Stimulated activated CD8-positive, alpha-beta memory T cell treated with anti-CD3 and anti-CD28 coated beads, Interleukin-2, amount 100 ng/mL, for 48 hours (primary cell): ENCODE measurements around the gene TOMM6.
"Not testable (repeated sequence)": the region's sequence is repeated elsewhere in the genome, so short reads cannot be mapped to it uniquely, and the experiment has no call there.

Source experiments
- DNase-seq, 2 donors: peaks; one replicate each; pipeline ENCODE4 v3.0.0-alpha.2; 2020; ENCODE audit warnings: low read depth in 2 of 2

Gene TOMM6

GRCh38 chr6:41785254-41785653 lies 2.2 kb upstream of the TOMM6 start:
- no peak for DNase-seq

DNA sequence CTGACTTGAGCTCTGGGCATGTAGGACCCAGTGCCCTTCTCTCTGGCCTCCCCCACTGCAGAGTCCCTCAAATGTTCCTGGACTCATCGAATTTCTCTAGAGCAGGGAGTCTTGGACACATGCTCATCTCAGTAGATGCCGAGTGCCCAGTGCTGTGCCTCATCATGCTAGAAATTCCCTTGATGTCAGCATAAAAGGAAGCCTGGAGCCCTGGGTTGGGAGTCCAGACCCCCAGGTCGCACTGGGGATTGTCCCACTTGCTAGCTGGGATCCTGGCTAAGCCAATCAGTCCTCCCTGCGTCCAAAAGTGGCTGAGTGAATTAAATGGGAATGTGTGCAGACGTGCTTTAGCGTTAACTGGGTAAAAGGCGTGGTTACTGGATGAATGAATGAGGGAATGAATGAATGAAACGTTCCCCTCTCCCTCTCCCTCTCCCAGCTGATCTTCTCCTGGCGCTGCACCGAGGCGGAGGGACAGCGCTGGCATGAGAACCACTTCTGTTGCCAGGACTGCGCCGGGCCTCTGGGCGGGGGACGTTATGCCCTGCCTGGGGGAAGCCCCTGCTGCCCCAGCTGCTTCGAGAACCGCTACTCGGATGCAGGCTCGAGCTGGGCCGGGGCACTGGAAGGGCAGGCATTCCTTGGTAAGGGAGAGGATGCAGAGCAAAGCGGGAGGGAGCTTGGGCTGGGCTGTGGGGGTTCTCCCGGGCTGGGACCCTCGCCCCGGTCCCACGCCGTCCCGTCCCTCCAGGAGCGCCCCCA lies 1.6 kb upstream of the TOMM6 start:
- DNase-seq = no peak

GRCh38 chr6:41786451-41787218 lies 859 bp upstream of the TOMM6 start:
- DNase-seq = peak; percentile 83 to 84

GRCh38 chr6:41789390-41789724 lies 1.9 kb downstream of the TOMM6 start:
- no peak for DNase-seq

DNA sequence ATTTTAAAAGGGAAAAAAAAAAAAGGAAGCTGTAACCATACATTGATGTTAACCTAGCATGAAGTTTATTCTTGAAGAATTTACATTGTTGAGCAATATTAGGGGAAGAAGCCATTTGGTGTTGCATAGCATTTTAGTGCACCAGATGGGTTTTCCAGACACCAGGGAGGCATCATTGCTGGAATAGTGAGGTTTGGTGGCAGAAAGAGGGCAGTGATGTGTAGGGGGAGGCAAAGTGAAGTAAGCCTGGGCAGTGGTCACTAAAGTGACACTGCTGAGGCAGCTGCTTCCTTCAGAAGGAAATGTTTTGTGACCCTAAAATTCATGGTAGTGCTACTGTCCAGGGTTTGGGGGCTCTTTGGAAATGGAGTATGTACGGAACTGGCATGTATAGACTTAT lies 2.6 kb downstream of the TOMM6 start:
- no peak for DNase-seq

DNA sequence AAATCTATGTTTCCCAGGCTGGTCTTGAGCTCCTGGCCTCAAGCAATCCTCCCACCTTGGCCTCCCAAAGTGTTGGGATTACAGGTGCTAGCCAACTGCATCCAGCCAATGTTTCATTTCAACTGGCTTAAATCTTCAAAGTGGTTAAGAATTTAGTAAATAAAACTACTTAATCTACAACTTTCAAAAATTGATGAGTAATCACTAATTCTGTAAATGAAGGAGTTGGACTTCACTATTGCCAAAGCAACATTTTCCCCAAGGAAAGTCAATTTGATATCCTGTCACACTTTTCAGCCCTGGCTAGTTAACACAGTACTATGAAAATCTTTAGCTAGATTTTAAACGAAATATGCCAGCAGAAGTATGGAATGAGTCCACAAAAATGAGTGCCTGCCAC lies 3.8 kb downstream of the TOMM6 start:
- no peak for DNase-seq

DNA sequence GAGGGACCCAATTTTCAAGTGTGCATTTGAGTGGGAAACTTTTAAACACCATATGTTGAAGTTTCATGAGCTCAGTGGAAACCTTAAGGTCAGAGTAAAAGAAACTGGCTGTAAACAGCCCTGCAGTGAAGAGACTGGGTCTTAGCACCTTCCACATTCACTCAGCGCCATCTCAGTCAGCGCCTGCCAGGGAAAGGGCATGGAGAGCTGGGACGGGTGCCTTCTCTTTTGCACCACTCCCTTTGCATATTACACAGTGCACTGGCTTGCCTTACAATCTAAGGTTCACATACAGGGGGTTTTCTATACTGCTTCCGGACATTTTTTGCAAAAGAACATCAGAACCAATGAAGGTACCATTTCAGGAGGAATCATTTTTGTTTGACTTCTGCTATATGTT lies 4.5 kb downstream of the TOMM6 start:
- no peak for DNase-seq

DNA sequence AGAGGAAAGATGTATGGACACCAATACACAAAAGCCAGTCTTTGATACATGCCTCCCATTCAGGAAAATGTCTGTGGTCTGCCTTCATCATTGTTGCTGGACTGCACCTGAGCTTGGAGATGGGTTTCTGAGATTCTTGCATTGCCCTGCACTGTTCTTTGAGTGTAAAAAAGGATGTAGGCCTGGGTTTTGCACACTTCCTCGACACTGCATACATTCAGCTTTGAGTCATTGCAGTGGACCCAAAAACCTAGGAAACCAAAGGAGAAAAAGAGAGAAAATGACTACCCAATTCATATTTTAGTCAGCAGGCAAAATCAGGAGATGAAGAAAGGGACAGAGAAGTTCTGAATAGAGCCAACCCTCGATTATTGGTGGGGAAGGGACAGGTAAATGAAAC lies 9.0 kb downstream of the TOMM6 start:
- no peak for DNase-seq

GRCh38 chr6:41798901-41799558 lies 11.5 kb downstream of the TOMM6 start:
- DNase-seq = no peak

DNA sequence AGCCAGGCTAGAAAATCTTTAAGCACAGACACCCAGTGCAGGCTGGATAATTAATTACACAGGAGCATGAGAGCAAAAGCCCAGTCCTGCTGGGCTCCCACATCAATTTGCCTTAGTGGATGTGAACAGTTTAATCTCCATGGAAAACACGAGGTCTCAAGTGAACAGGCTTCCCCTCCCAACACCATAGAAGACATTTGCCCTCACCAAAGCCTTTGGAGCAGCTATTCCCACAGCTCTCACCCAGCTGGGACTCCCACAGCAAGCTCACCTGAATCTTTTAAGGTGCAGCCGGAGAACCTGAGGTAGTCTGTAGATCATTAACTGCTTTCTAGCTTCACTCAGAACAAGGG lies 12.0 kb downstream of the TOMM6 start:
- no peak for DNase-seq

DNA sequence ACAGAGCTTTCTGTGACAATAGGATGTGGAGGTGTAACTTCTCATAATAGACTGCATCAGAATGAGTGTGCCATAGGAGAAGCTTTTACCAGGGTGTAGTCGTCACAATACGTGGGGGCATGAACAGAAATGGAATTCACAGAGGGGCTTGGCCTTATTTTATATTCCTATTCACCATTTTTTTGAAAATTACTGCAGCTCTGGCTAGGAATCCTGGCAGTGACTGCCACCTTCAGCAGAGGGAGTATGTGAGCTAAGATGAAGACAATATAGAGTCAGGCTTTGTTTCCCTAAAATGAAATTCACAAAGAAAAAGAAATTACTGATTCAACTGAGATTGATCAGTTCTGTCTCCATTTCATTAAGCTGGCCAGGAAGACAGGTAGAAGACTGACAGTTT lies 13.9 kb downstream of the TOMM6 start:
- no peak for DNase-seq

GRCh38 chr6:41805830-41806774 lies 18.6 kb downstream of the TOMM6 start:
- no peak for DNase-seq

- no peak for DNase-seq
Measured at GRCh38 chr6:41811095-41811494, 23.6 kb downstream of the TOMM6 start.

DNA sequence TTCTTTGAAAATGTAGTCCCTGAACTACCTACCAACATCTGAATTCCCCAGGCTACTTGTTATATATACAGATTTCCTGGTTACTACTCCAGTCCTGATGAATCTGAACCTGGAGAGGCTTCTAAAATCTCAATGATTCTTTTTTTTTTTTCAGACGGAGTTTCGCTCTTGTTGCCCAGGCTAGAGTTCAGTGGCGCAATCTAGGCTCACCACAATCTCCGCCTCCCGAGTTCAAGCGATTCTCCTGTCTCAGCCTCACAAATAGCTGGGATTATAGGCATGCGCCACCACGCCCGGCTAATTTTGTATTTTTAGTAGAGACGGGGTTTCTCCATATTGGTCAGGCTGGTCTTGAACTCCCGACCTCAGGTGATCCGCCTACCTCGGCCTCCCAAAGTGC lies 24.5 kb downstream of the TOMM6 start:
- not testable (repeated sequence) for DNase-seq

GRCh38 chr6:41813469-41813868 lies 26.0 kb downstream of the TOMM6 start:
- no peak for DNase-seq

DNA sequence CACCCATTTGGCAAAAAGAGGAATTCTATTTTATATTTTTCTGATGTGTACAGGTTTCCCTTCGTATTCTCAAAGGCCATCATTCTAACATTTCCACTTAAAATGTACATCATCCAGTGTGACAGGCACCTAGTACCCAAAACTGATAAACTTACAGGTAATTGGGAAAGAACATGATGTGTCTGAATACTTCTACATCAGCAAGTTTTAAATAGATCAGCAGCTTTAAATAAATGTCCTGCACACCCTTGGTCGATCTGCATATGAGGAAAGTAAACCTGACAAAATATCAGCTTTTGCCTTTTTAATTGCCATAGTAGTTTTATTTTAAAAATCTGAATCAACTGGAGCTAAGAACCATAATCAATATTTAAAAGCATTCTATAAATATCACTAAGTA lies 26.5 kb downstream of the TOMM6 start:
- DNase-seq = no peak

DNA sequence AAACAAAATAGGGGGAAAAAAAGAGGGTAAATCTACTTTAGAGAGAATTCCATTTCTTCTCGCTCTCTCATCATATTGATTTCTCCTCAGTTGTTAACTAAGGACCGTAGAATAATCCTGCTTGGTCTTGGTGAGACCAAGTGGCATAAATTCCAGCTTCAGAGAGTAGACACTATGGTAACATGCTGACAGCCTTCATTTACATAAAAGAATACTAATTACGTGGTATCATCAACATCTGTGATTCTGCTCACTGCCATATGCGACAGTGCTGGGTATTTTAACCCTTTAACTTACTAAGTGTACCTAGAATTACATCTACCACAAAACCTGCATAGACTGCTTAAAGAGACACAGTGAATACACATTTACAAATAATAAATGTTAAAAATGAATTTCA lies 27.1 kb downstream of the TOMM6 start:
- no peak for DNase-seq

DNA sequence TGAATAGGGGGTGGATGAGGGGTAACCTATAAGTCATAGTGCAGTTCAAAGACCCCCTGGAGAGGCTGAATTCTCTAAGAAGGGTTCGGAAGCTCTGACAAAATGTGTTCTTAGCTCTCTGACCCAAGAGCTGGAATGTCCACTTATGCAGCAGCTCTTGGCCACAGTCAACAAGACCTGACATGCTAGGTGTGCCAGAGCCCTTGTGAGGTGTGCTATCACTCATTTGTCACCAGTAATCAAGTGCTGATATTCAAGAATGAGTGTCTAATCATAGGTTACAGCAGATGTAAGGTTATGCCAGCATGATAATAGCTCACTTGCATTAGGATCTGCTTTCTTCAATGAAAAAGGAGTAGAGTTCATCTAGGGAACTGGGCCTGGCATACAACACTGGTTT lies 28.1 kb downstream of the TOMM6 start:
- DNase-seq = no peak

DNA sequence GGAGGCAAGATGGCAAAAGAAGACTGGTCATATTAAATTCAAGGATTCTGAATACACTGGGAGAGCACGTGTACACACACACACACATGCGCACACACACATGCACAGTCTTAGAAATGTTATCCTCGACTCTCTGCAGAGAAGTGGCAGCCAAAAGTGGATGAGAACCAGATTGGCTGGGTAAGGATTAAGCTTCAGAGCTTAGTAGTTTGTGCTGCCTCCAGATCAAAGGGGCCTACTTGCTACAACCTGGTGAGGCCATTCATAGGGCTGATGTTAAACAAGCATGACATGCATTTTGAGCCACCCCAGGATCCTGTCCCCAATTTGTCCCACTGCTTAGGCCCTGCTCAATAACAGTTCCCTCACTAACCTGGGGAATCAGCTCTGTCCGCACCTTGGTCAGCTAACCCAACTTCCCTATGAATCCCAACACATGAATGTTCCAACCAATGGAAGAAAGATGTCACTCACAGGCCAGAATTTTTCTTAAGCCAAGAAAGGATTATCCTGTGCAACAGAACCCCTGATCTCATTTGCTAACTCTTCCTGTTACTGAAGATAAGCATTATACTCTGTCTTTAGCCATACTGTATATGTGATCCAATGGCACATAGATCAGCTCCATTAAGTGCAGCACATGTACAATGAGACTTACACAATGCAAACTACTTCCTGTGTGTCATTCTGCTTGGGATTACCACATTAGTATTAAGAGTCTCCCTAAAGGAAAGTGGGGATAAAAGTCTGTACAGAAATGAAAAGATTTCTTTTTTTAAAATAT lies 31.0 kb downstream of the TOMM6 start:
- DNase-seq = no peak

DNA sequence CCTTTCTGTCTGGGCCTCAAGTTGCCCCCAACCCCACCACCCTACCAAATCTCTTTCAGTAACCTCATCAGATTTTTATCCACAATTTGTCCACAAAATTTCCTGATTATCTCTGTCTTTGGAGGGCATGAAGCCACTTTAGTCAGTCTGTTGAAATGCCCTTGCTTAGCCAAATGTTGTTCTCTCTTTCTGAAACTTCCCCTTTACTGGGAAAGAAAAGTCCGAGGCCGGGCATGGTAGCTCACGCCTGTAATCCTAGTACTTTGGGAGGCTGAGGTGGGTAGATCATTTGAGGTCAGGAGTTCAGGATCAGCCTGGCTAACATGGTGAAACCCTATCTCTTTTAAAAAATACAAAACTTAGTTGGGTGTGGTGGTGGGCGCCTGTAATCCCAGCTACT lies 33.8 kb downstream of the TOMM6 start:
- DNase-seq = no peak

DNA sequence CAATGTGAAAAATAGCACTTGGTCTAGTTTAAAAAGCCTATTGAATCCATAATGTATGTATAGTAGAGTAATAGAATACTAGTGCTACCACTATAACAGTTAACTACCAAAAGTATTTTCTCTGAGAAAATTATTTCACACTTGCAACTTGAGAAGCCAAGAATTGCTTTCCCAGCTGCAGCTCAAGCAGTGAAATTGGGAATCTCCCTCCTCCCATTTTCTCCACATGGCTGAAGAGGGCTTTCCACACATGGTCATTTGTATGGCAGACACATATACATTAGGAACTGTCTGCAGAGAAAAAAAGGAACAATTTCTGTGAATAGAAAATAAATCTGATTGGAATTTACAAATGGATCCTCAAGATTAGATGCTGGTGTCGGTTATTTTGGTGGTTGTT lies 34.5 kb downstream of the TOMM6 start:
- DNase-seq = no peak
